Ishikawa (cell line): ENCODE data around the gene TAS1R1.

Source experiments
- CREB1 ChIP-seq: IDR thresholded peaks from 2 replicates; pipeline ENCODE4 v1.6.1; 2012; ENCODE audit warnings: low read depth
- EGR1 ChIP-seq: IDR thresholded peaks from 2 replicates; pipeline ENCODE4 v1.6.1; 2012
- EP300 ChIP-seq: IDR thresholded peaks from 2 replicates; pipeline ENCODE4 v1.6.1; 2012; ENCODE audit warnings: borderline replicate concordance
- FOXM1 ChIP-seq: IDR thresholded peaks from 2 replicates; pipeline ENCODE4 v1.6.1; 2012; ENCODE audit warnings: low read depth, borderline replicate concordance
- NFIC ChIP-seq: IDR thresholded peaks from 2 replicates; pipeline ENCODE4 v1.6.1; 2012
- RAD21 ChIP-seq: IDR thresholded peaks from 2 replicates; pipeline ENCODE4 v1.6.1; 2012; ENCODE audit warnings: low read depth
- TAF1 ChIP-seq: IDR thresholded peaks from 2 replicates; pipeline ENCODE4 v1.6.1; 2012; ENCODE audit warnings: low read depth, mild to moderate bottlenecking
- TCF12 ChIP-seq: IDR thresholded peaks from 2 replicates; pipeline ENCODE4 v1.6.1; 2012; ENCODE audit warnings: low read depth
- TEAD4 ChIP-seq: IDR thresholded peaks from 2 replicates; pipeline ENCODE4 v1.6.1; 2012
- YY1 ChIP-seq: IDR thresholded peaks from 2 replicates; pipeline ENCODE4 v1.6.1; 2012; ENCODE audit warnings: low read depth
- ZBTB7A ChIP-seq: IDR thresholded peaks from 2 replicates; pipeline ENCODE4 v1.6.1; 2012; ENCODE audit warnings: low read depth
- TF ChIP-seq, protein P1 (sequence below): IDR thresholded peaks from 2 replicates; pipeline ENCODE4 v1.6.1; 2012
- TF ChIP-seq, protein P2 (sequence below): IDR thresholded peaks from 2 replicates; pipeline ENCODE4 v1.6.1; 2012; ENCODE audit warnings: low read depth, mild to moderate bottlenecking
- TF ChIP-seq, protein P3 (sequence below): IDR thresholded peaks from 2 replicates; pipeline ENCODE4 v1.6.1; 2012

TAS1R1 gene

DNA sequence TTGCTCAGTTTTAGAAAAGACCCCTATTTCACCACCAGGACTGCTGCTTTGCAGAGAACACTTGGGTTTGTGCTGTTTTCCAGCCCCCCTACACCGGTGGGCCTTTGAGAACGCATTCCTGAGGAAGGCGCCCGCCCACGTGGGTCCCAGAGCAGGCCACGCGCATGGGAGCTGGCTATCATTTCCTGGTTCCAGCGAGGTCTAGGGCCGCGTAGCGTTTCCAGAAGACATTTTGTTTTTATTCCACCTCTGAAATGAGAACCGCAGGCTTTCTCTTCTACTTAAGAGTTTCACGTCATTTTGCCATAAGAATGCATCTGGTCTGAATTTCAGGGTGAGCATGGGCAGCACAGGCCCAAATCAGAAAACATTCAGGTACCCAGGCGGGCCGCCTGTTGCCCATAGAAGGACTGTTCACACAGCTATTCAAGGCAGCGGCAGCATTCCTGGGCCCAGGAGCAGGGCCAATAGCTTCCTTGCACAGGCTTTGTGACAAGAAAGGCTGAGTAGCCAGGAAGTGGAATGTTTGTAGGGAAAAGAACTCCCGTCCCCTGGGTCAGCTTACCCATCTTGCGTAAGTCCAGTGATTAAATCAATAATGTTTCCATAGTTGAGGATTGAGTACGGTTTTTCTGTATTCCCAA, 48.9 kb downstream of the TAS1R1 start:
- TF ChIP-seq TEAD4, result no peak
- no peak for TF ChIP-seq TCF12
- TF ChIP-seq, protein P1, sequence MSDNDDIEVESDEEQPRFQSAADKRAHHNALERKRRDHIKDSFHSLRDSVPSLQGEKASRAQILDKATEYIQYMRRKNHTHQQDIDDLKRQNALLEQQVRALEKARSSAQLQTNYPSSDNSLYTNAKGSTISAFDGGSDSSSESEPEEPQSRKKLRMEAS, result no peak
- no peak for TF ChIP-seq EGR1
- no peak for TF ChIP-seq FOXM1
- TF ChIP-seq EP300, result no peak
- no peak for TF ChIP-seq CREB1
- TF ChIP-seq ZBTB7A, result no peak

DNA sequence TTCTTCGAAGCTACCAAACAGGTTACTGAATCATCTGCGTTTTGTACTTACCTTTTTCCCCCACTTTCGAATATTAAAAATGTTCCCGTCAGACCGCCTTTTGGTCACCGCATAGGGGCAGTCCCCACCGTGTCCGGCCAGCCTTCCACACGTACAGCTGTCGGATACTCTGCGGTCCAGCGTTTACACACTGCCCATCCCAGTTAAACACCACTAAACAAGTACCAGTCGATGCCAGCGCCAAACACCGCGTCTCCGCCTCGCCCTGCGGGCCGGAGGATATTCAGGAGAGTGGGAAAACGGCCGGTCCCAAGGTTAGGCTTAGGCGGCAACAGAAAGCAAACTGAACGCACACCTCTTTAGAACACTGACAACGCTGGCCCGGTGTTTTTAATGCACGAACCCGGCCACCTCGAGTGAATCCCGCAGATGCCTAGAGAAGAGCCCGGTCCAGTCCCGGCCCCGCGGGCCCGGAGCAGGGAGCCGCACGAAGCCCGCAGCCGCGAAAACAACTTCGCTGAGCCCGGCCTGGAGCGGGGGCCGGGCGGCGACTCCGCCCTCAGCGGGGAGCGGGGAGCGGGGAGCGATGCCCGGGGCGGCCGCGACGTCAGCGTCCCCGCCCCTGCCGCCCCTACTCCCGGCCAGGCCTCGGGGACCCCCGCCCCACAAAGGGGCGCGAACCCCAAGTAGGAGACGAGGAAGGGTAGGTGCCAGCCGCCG, 57.7 kb downstream of the TAS1R1 start:
- TF ChIP-seq ZBTB7A (no peak), TAF1 (peak; percentile 44; the same call in 1 of the 2 replicates), TCF12 (no peak), TEAD4 (no peak)

DNA sequence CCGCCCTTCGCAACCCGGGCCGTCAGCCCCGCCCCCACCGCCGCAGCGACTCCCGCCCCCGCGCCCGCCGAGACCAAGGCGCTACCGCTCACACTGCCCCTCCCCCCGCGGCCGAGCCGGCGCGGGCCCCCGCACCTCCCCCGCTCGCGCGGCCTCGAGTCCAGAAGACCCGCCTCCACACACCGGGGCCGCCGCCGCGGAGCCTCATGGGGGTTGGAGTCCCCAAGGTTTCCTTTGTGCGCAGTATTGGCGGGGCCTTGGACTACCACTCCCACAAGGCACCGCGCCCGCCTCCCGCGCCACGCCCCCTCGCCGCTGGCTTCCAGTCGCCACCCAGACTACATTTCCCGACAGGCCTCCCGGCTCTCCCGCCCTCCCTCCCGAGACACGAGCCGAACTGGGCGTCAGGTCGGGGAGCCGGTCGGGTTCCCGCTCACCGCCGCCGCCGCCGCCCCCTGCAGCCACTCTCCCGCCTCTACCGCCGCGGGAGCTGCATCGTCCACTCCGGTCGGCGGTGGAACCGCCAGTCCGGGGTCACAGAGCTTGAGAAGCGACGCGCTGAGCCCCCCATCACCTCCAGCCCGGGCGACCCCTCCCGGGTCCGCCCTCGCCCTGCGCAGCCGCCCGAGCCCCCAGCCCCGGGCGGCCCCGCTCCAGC, 58.4 kb downstream of the TAS1R1 start, which contains the start of gene PHF13:
Gene PHF13, plus strand, starts transcription at position 371 of the 658 bp plus-strand sequence. CDS start 336 bp downstream, outside the sequence.
- TF ChIP-seq CREB1 (peak; percentile 41; the same call in 1 of the 2 replicates), TEAD4 (no peak), ZBTB7A (no peak; the same call in 1 of the 2 replicates), TAF1 (peak; percentile 54; the same call in 1 of the 2 replicates), YY1 (peak; percentile 53; the same call in 1 of the 2 replicates), RAD21 (no peak), EGR1 (peak; percentile 88), TCF12 (peak; percentile 77; the same call in 1 of the 2 replicates)
- TF ChIP-seq, protein P2, sequence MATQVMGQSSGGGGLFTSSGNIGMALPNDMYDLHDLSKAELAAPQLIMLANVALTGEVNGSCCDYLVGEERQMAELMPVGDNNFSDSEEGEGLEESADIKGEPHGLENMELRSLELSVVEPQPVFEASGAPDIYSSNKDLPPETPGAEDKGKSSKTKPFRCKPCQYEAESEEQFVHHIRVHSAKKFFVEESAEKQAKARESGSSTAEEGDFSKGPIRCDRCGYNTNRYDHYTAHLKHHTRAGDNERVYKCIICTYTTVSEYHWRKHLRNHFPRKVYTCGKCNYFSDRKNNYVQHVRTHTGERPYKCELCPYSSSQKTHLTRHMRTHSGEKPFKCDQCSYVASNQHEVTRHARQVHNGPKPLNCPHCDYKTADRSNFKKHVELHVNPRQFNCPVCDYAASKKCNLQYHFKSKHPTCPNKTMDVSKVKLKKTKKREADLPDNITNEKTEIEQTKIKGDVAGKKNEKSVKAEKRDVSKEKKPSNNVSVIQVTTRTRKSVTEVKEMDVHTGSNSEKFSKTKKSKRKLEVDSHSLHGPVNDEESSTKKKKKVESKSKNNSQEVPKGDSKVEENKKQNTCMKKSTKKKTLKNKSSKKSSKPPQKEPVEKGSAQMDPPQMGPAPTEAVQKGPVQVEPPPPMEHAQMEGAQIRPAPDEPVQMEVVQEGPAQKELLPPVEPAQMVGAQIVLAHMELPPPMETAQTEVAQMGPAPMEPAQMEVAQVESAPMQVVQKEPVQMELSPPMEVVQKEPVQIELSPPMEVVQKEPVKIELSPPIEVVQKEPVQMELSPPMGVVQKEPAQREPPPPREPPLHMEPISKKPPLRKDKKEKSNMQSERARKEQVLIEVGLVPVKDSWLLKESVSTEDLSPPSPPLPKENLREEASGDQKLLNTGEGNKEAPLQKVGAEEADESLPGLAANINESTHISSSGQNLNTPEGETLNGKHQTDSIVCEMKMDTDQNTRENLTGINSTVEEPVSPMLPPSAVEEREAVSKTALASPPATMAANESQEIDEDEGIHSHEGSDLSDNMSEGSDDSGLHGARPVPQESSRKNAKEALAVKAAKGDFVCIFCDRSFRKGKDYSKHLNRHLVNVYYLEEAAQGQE, result no peak
- TF ChIP-seq, protein P1, result peak; percentile 67
- TF ChIP-seq, protein P3, sequence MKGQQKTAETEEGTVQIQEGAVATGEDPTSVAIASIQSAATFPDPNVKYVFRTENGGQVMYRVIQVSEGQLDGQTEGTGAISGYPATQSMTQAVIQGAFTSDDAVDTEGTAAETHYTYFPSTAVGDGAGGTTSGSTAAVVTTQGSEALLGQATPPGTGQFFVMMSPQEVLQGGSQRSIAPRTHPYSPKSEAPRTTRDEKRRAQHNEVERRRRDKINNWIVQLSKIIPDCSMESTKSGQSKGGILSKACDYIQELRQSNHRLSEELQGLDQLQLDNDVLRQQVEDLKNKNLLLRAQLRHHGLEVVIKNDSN, result 0 out of 2 replicates have a peak, but pooled peaks have one; percentile 4

DNA sequence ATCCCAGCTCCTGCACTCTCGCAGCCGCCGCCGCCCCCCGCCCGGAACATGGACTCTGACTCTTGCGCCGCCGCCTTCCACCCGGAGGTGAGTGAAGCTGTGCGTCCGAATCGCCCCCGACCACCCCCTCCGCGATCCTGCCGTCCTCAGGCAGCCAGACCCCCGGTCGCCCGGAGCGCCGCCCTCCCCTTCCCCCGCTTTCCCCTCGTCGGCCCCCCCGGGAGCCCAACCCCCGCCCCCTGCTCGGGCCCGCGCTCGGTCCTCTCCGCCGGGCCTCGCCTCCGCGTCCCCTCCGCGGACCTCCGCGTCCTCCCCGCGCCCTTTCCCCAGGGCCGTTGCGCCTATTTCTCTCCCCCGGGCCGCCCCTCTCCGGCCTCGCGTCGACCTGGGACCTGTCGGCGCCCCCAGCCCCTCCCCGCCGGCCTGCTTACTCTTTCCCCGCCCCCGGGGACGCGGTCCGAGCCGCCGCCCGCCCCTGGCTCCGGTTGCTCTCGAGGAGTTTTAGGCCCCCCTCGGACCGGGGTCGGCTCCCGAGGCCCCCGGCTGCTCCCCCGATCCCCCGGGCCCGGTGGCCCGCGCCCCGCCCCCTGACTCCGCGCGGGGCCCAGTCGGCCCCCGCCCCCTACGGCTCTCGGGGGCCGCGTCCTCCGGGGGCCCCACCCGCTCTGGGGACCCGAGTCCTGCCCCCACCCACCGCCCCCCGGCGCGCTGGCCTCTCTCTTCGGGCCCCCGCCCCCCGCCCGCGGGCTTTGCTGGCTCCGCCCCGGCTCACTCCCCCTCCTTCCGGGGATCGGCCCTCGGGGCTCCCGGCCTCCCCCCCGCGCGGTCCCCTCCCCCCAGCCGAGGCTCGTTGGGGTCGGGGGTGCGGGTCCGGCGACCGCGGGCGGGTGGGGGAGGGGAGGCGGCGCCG, 59.2 kb downstream of the TAS1R1 start:
- TF ChIP-seq ZBTB7A (peak; percentile 84), YY1 (no peak), NFIC (no peak)

DNA sequence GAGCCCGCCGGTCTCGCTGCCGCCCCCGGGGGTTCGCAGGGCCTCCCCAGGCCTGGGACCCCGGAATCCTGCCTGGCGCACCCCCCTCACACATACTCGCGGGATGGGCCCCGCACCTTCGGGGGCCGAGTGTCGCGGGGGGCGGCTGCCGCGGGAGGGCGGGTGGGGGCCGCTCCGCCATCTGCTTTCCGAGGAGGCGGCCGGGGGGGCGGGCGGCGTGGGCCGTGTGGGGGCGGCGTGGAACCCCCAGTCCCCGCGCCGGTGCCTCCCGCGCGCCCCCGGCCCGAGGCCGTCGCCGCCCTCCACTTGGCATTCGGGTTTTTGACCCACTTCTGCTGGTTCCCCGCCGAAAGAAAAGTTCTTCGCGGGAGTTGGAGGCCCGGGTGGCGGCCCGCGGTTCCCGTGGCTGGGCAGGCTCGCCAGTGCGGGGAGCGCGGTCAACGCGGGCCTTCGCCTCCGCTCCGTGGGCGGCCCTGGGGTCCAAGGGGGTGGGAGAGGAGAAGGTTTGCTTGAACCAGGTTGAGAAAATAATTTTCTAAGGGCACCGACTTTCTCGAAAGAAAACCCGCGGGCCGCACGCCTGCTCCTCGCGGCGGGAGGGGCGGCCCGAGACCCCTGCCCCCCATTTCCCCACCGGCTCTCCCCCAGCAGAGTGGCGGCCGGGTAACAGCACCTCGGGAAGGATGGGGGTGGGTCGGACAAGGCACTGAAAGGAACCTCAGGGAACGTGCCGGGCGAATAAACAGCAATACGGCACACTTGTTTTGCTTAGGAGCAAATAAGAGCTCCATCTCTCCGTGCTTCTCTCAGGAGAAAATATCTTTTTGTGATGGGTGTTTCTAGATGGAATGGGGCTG, 60.0 kb downstream of the TAS1R1 start:
- TF ChIP-seq EGR1, result no peak
- no peak for TF ChIP-seq FOXM1
- no peak for TF ChIP-seq CREB1

DNA sequence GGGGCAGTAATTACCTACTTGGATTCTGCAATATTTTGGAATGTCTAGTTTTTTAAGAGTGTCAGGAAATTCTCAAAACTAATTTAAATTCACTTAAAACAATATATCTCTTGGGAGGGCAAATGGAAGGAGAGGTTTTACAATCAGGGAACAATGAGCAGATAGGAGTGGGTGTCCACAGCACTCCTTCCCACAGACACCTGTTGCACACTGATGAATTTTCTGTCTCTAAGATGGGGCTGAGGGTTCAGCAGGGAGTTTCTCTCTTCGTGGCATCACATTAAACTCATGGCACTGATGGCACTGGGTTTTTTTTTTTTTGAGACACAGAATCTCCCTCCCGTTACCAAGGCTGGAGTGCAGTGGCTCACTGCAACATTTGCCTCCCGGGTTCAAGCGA, 63.9 kb downstream of the TAS1R1 start:
- no peak for TF ChIP-seq FOXM1
- TF ChIP-seq CREB1, result no peak
- TF ChIP-seq EP300, result no peak
- TF ChIP-seq NFIC, result no peak
- TF ChIP-seq, protein P3, result no peak
